Measurements from ENCODE around the gene PGD.

GRCh38 chr1:10456048-10456447, 57.2 kb downstream of the PGD start:
- TF ChIP-seq CTCF (IDR thresholded peaks at IDR 0.05) (no peak), POLR2A (IDR thresholded peaks at IDR 0.05) (no peak)

Measured in gastroesophageal sphincter (tissue), 3 donors.